ENCODE data around the gene FRMD8. TPM values are rescaled to one million over a fixed set of nuclear protein-coding genes. Genes with fewer than 3 reads are reported as not detected.

Gene FRMD8
- total and polyA plus RNA-seq, 9 of the 15 experiments (the other 6 are each of a cell fraction or from before 2014, with no cell fraction given): 4.5 to 54.5 (median 15.8) TPM

- H3K36me3 ChIP-seq (ENCODE audit: control insufficient read depth, insufficient read depth, low read length): 0 out of 3 replicates have a peak, but pooled peaks cover 3% of the 10 kb centered on the region
- in situ Hi-C loops (cut with MboI): no loop called here
- H4K20me1 ChIP-seq (replicated peaks; ENCODE audit: control insufficient read depth, insufficient read depth, low read length): peaks cover 3% of the 10 kb centered on the region; the same call in 1 of the 2 replicates
- H3K9me1 ChIP-seq (ENCODE audit: control insufficient read depth, insufficient read depth, low read length): no peaks in the 10 kb centered on the region
- H3K79me2 ChIP-seq (ENCODE audit: control insufficient read depth, insufficient read depth, low read length): peaks cover 43% of the 10 kb centered on the region
- intact Hi-C loops (cut with micrococcal nuclease): no loop called here
- H2AFZ ChIP-seq (ENCODE audit: low read depth, low read length): peak overlapping the region; percentile 97
- H3K9me3 ChIP-seq (replicated peaks; ENCODE audit: control insufficient read depth, insufficient read depth, low read depth, low read length): no peaks in the 10 kb centered on the region
- no peaks in the 10 kb centered on the region for H3K27me3 ChIP-seq (ENCODE audit: control insufficient read depth in 2 of 2, insufficient read depth in 2 of 2, low read length in 2 of 2)
- peaks cover 17 to 36% of the 10 kb centered on the region in 2 experiments; a peak in 4 of 5 replicates for H3K4me1 ChIP-seq (replicated peaks in 1 of 2; ENCODE audit: control insufficient read depth in 2 of 2, insufficient read depth in 2 of 2, low read length in 2 of 2)
- peak overlapping the region; percentile 87; the same call in 2 of the 3 replicates for H3K27ac ChIP-seq (ENCODE audit: extremely low read depth, low read depth, low read length)
- ATAC-seq (no peak), FAIRE-seq (no peak), DNase-seq (ENCODE audit: extremely low read depth in 1 of 4, low spot score in 3 of 4) (no peak)
- TF ChIP-seq BRD4 (IDR thresholded peaks at IDR 0.05) (no peak), ZNF589 (CRISPR knock-in tag; IDR thresholded peaks at IDR 0.05; ENCODE audit: low read depth) (0 out of 2 replicates have a peak, but pooled peaks have one; percentile 4)
- H3K4me2 ChIP-seq (ENCODE audit: insufficient read depth, low read length): peak overlapping the region; percentile 99
- peak overlapping the region; percentile 80 to 92 for H3K9ac ChIP-seq (ENCODE audit: insufficient read depth in 1 of 2, low read depth in 2 of 2, low read length in 2 of 2)
- BruUV-seq (replicated peaks): no TSS peak
- ChIA-PET CTCF (ENCODE audit: low intra/inter-chr PET ratio) (interaction anchor here (0.6 kb wide), 1 partner anchor 7 kb away, joined by 3 read pairs; no protein-coding TSS in a partner anchor), POLR2A (interaction anchor here (0.8 to 3.0 kb wide), 4 partner anchors 30 to 51 kb away, joined by 3 to 50 read pairs (median 4); partner anchors contain the start of gene MALAT1)
- WGBS (ENCODE audit: insufficient coverage, low coverage, missing lambda C conversion rate): 52% methylated on average over 10 of the region's 10 CpGs
- peak overlapping the region; percentile 70 for H3K4me3 ChIP-seq
Measured at GRCh38 chr11:65454311-65454695, 67.9 kb downstream of the FRMD8 start.

- in situ Hi-C loops (cut with MboI): no loop called here
- BruUV-seq (replicated peaks): TSS peak; percentile 97
- no peak for TF ChIP-seq RFX5 (IDR thresholded peaks at IDR 0.05; ENCODE audit: low read depth, low read length)
- no peak for TF ChIP-seq ZNF740 (CRISPR knock-in tag; IDR thresholded peaks at IDR 0.05)
- TF ChIP-seq ZNF740 (tag; IDR thresholded peaks at IDR 0.05): no peak
- TF ChIP-seq ZKSCAN3 (CRISPR knock-in tag; IDR thresholded peaks at IDR 0.05): no peak
- TF ChIP-seq DIDO1 (tag; IDR thresholded peaks at IDR 0.05; ENCODE audit: low read depth): no peak
- TF ChIP-seq SMC3 (conservative IDR thresholded peaks at IDR 0.05; ENCODE audit: insufficient read depth, low read depth, low read length): 0 out of 2 replicates have a peak, but pooled peaks have one; percentile 14
- peak; percentile 94 for TF ChIP-seq POLR2AphosphoS5 (IDR thresholded peaks at IDR 0.05; ENCODE audit: control insufficient read depth, insufficient read depth, low read depth, low read length)
- no peak for TF ChIP-seq E2F5 (CRISPR knock-in tag; IDR thresholded peaks at IDR 0.05)
- TF ChIP-seq PKNOX1 (IDR thresholded peaks at IDR 0.05): no peak
Measured at GRCh38 chr11:65454696-65455456, 68.4 kb downstream of the FRMD8 start.

More at GRCh38 chr11:65454696-65455456, 68.4 kb downstream of the FRMD8 start:
- intact Hi-C loops (cut with micrococcal nuclease): no loop called here
- Histone ChIP-seq H3K4me3 (peak overlapping the region; percentile 70), H3K9ac (ENCODE audit: insufficient read depth in 1 of 2, low read depth in 2 of 2, low read length in 2 of 2) (peak overlapping the region; percentile 80 to 92), H3K27me3 (ENCODE audit: control insufficient read depth in 2 of 2, insufficient read depth in 2 of 2, low read length in 2 of 2) (no peaks in the 10 kb centered on the region), H3K4me1 (replicated peaks in 1 of 2; ENCODE audit: control insufficient read depth in 2 of 2, insufficient read depth in 2 of 2, low read length in 2 of 2) (peaks cover 21 to 38% of the 10 kb centered on the region in 2 experiments; a peak in 4 of 5 replicates), H3K79me2 (ENCODE audit: control insufficient read depth, insufficient read depth, low read length) (peaks cover 48% of the 10 kb centered on the region), H3K36me3 (ENCODE audit: control insufficient read depth, insufficient read depth, low read length) (0 out of 3 replicates have a peak, but pooled peaks cover 3% of the 10 kb centered on the region), H3K9me1 (ENCODE audit: control insufficient read depth, insufficient read depth, low read length) (no peaks in the 10 kb centered on the region), H3K4me2 (ENCODE audit: insufficient read depth, low read length) (peak overlapping the region; percentile 99), H2AFZ (ENCODE audit: low read depth, low read length) (peak overlapping the region; percentile 97), H4K20me1 (replicated peaks; ENCODE audit: control insufficient read depth, insufficient read depth, low read length) (peaks cover 3% of the 10 kb centered on the region; the same call in 1 of the 2 replicates), H3K27ac (ENCODE audit: extremely low read depth, low read depth, low read length) (peak overlapping the region; percentile 87), H3K9me3 (replicated peaks; ENCODE audit: control insufficient read depth, insufficient read depth, low read depth, low read length) (no peaks in the 10 kb centered on the region)
- CTCF ChIA-PET (ENCODE audit: low intra/inter-chr PET ratio): interaction anchor here (0.6 kb wide), 1 partner anchor 8 kb away, joined by 3 read pairs; no protein-coding TSS in a partner anchor
- WGBS (ENCODE audit: insufficient coverage, low coverage, missing lambda C conversion rate): 4% methylated on average over 43 of the region's 47 CpGs
- FAIRE-seq (peak; percentile 75), DNase-seq (ENCODE audit: extremely low read depth in 1 of 4, low spot score in 3 of 4) (peak; percentile 97 to 99 (median 98)), ATAC-seq (peak; percentile 88)
- POLR2A ChIA-PET: interaction anchor here (0.6 to 3.0 kb wide), 20 partner anchors 8 to 178 kb away, joined by 3 to 50 read pairs (median 4); partner anchors contain the start of genes MALAT1 and NEAT1

All from K562 (cell line).